K562 (cell line): Measurements from ENCODE around the gene OR2AT4. TPM values are rescaled to one million over a fixed set of nuclear protein-coding genes. Genes with fewer than 3 reads are reported as not detected.
A peak's percentile ranks its signal among the peaks of the same experiment; 100 is the strongest.

Source experiments
- ATF1 ChIP-seq, 2 experiments: fragments of 450-650 bp in 1 of 2; IDR thresholded peaks; 2 replicates each; pipeline ENCODE4 v1.6.1; 2016; ENCODE audit warnings: missing compliant biosample characterization in 1 of 2, missing genetic modification characterization in 1 of 2
- BHLHE40 ChIP-seq: IDR thresholded peaks from 2 replicates; pipeline ENCODE4 v1.6.1; 2011; ENCODE audit warnings: low read length, improper control_type of control experiment
- CBFA2T3 ChIP-seq: fragments of 450-650 bp; IDR thresholded peaks from 2 replicates; pipeline ENCODE4 v1.6.1; 2017
- CREM ChIP-seq: IDR thresholded peaks from 2 replicates; pipeline ENCODE4 v1.6.1; 2014; ENCODE audit warnings: antibody characterized with exemption, low read depth
- FOSL1 ChIP-seq: fragments of 200-800 bp; sonication (Bioruptor generic); conservative IDR thresholded peaks from 2 replicates; pipeline ENCODE4 v1.6.1; 2016; ENCODE audit warnings: missing genetic modification characterization, missing compliant biosample characterization
- FOXA3 ChIP-seq, 2 experiments: fragments of 450-650 bp in 1 of 2; sonication (generic) in 1 of 2; formaldehyde crosslinking; IDR thresholded peaks in 1 of 2; conservative IDR thresholded peaks in 1 of 2; 2 replicates each; pipeline versions ENCODE4 v1.4.0 to v1.8.0; 2020 to 2022; ENCODE audit warnings: mild to moderate bottlenecking in 2 of 2, missing genetic modification reagents in 1 of 2
- FOXP1 ChIP-seq: sonication (generic); formaldehyde crosslinking; IDR thresholded peaks from 2 replicates; pipeline ENCODE4 v1.8.0; 2022; ENCODE audit warnings: mild to moderate bottlenecking, missing genetic modification reagents
- HBP1 ChIP-seq: fragments of 450-650 bp; formaldehyde crosslinking; IDR thresholded peaks from 2 replicates; pipeline ENCODE4 v1.4.0; 2022; ENCODE audit warnings: missing genetic modification characterization
- HNRNPH1 ChIP-seq: fragments of 200-400 bp; formaldehyde crosslinking; optimal IDR thresholded peaks from 2 replicates; pipeline ENCODE3; 2017; ENCODE audit warnings: low read depth, mild to moderate bottlenecking, low read length, moderate library complexity
- MAZ ChIP-seq, 2 experiments: fragments of 450-650 bp in 1 of 2; sonication (generic) in 1 of 2; formaldehyde crosslinking; IDR thresholded peaks in 1 of 2; conservative IDR thresholded peaks in 1 of 2; 2 replicates each; pipeline versions ENCODE4 v1.4.0 to v1.5.0; 2020; ENCODE audit warnings: mild to moderate bottlenecking in 1 of 2, missing genetic modification reagents in 1 of 2
- MECOM ChIP-seq: fragments of 250-450 bp; sonication (Bioruptor Pico); IDR thresholded peaks from 2 replicates; pipeline ENCODE4 v1.8.0; 2022; ENCODE audit warnings: inconsistent platforms
- MTA1 ChIP-seq: fragments of 450-650 bp; IDR thresholded peaks from 2 replicates; pipeline ENCODE4 v1.6.1; 2017; ENCODE audit warnings: borderline replicate concordance
- NCOR1 ChIP-seq: fragments of 450-650 bp; IDR thresholded peaks from 2 replicates; pipeline ENCODE4 v1.6.1; 2016; ENCODE audit warnings: mild to moderate bottlenecking, moderate library complexity
- POLR2A ChIP-seq: fragments of 450-650 bp; conservative IDR thresholded peaks from 2 replicates; pipeline ENCODE4 v1.6.1; 2016
- POLR2AphosphoS5 ChIP-seq: IDR thresholded peaks from 2 replicates; pipeline ENCODE4 v1.6.1; 2011; ENCODE audit warnings: mild to moderate bottlenecking, low read depth, low read length, moderate library complexity; ENCODE audit not compliant: control insufficient read depth, insufficient read depth
- SMAD4 ChIP-seq: fragments of 250-450 bp; sonication (Bioruptor Pico); conservative IDR thresholded peaks from 2 replicates; pipeline ENCODE4 v1.8.0; 2021; ENCODE audit warnings: inconsistent platforms, mild to moderate bottlenecking, moderate library complexity
- TEAD1 ChIP-seq, 2 experiments: fragments of 450-650 bp in 1 of 2; sonication (generic) in 1 of 2; formaldehyde crosslinking; IDR thresholded peaks; 2 replicates each; pipeline versions ENCODE4 v1.4.0 to v1.8.0; 2020 to 2022; ENCODE audit warnings: mild to moderate bottlenecking in 2 of 2, missing genetic modification reagents in 1 of 2
- WHSC1 ChIP-seq: IDR thresholded peaks from one replicate; pipeline ENCODE4 v1.6.1; 2012; ENCODE audit warnings: low read length, control low read depth, inconsistent platforms
- ZNF589 ChIP-seq: fragments of 200-800 bp; sonication (Bioruptor generic); IDR thresholded peaks from 2 replicates; pipeline ENCODE4 v1.6.1; 2016; ENCODE audit warnings: low read depth, missing genetic modification characterization, missing compliant biosample characterization
- ZNF609 ChIP-seq: sonication (generic); formaldehyde crosslinking; IDR thresholded peaks from 2 replicates; pipeline ENCODE4 v1.8.1; 2023; ENCODE audit warnings: missing genetic modification reagents, mild to moderate bottlenecking, borderline replicate concordance
- polyA plus RNA-seq, 8 experiments: library from polyadenylated mRNA; depleted of rRNA in 4 of 8; stranded (reverse) in 5 of 8; unstranded in 3 of 8; fragments of >200 nt; fragmentation: Nextera tagmentation in 2 of 8; fragmentation: Illumina TruSeq in 1 of 8; extraction: Ambion mirVana in 2 of 8; extraction: Trizol in 1 of 8; gene quantifications; 2 replicates each; pipeline versions ENCODE4 v1.2.1 to v1.2.3, GENCODE V29; 2011 to 2014; ENCODE audit warnings: inconsistent platforms in 1 of 8, missing spikeins in 1 of 8
- total RNA-seq, 7 experiments: library from RNA; depleted of rRNA in 6 of 7; stranded (reverse); fragments of >200 nt in 6 of 7; fragmentation: Illumina TruSeq in 2 of 7; extraction: Trizol in 2 of 7; gene quantifications; 2 replicates each; pipeline versions ENCODE4 v1.2.1 to v1.2.3, GENCODE V29; 2011 to 2021; ENCODE audit warnings: low replicate concordance in 1 of 7
- TF ChIP-seq, protein P1 (sequence below): fragments of 450-650 bp; IDR thresholded peaks from 2 replicates; pipeline ENCODE4 v1.6.1; 2017; ENCODE audit warnings: mild to moderate bottlenecking, moderate library complexity

The OR2AT4 gene
- total and polyA plus RNA-seq, 9 of the 15 experiments (the other 6 are each of a cell fraction or from before 2014, with no cell fraction given), result 0.86 to 3.1 (median 2.0) TPM

GRCh38 chr11:75096456-75097172 lies at the start of gene OR2AT4 (continued):
- TF ChIP-seq HBP1 (0 out of 2 replicates have a peak, but pooled peaks have one; percentile 27), FOXA3 (CRISPR knock-in tag; conservative IDR thresholded peaks at IDR 0.05 in 1 of 2, IDR thresholded peaks at IDR 0.05 in 1 of 2) (0 out of 4 replicates have a peak, but pooled peaks of 1 of the 2 experiments have one; percentile 4), POLR2A (peak; percentile 42; the same call in 1 of the 2 replicates), MECOM (peak; percentile 98), CBFA2T3 (peak; percentile 96), HNRNPH1 (no peak), MAZ (CRISPR knock-in tag; conservative IDR thresholded peaks at IDR 0.05 in 1 of 2, IDR thresholded peaks at IDR 0.05 in 1 of 2) (peak in 1 of 2 experiments; percentile 63; a peak in 3 of 4 replicates), BHLHE40 (peak; percentile 63), POLR2AphosphoS5 (peak; percentile 86), CREM (peak; percentile 65), ZNF609 (CRISPR knock-in tag) (peak; percentile 54; the same call in 1 of the 2 replicates), NCOR1 (peak; percentile 91), FOSL1 (tag) (peak; percentile 70; the same call in 1 of the 2 replicates), MTA1 (peak; percentile 29; the same call in 1 of the 2 replicates), FOXP1 (CRISPR knock-in tag) (0 out of 2 replicates have a peak, but pooled peaks have one; percentile 53), ZNF589 (CRISPR knock-in tag) (peak; percentile 69), SMAD4 (CRISPR knock-in tag) (peak; percentile 69), WHSC1 (no peak), ATF1 (CRISPR knock-in tag; IDR thresholded peaks at IDR 0.05) (no peak), ATF1 (tag; IDR thresholded peaks at IDR 0.05) (peak; percentile 19; the same call in 1 of the 2 replicates), TEAD1 (CRISPR knock-in tag; IDR thresholded peaks at IDR 0.05) (no peak)
- TF ChIP-seq, protein P1, sequence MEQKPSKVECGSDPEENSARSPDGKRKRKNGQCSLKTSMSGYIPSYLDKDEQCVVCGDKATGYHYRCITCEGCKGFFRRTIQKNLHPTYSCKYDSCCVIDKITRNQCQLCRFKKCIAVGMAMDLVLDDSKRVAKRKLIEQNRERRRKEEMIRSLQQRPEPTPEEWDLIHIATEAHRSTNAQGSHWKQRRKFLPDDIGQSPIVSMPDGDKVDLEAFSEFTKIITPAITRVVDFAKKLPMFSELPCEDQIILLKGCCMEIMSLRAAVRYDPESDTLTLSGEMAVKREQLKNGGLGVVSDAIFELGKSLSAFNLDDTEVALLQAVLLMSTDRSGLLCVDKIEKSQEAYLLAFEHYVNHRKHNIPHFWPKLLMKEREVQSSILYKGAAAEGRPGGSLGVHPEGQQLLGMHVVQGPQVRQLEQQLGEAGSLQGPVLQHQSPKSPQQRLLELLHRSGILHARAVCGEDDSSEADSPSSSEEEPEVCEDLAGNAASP, result no peak
